Measurements from ENCODE around the gene LCLAT1.

LCLAT1 gene

DNA sequence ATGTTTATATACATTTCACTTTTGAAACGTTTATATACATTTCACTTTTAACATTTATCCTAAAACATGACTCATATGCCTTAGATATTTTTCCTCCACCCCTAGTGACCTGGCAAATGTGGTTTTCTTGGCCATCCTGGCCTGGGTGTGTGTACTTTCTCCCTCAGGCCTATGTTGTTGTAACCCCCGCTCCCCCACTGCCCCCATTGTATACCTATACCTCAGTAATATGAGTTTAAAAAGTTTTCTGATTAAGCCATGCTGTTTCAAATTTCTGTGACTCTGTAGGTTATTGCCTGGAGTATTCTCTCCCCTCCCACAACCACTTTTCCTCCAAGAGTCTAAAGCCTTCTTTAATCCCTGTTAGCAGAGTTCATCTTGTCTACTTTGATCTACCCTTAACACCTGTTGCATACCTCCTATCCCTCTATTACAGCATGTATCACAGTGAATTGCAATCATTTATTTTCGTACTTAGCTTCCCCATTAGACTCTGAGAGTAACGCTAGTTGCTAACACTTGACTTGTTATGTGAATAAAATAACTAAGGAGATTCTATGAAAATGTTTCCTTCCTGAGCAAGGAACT, 67.9 kb downstream of the LCLAT1 start:
- DNase-seq (ENCODE audit: low read depth), result no peak

DNA sequence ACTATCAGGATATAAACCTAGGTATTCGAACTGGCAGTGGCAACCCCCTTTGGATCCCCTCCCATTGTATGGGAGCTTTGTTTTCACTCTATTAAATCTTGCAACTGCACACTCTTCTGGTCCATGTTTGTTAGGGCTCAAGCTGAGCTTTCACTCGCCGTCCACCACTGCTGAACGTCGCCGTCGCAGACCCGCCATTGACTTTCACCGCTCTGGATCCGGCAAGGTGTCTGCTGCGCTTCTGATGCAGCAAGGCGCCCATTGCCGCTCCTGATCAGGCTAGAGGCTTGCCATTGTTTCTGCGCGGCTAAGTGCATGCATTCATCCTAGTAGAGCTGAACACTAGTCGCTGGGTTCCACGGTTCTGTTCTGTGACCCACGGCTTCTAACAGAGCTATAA, 69.1 kb downstream of the LCLAT1 start:
- no peak for DNase-seq (ENCODE audit: low read depth)

DNA sequence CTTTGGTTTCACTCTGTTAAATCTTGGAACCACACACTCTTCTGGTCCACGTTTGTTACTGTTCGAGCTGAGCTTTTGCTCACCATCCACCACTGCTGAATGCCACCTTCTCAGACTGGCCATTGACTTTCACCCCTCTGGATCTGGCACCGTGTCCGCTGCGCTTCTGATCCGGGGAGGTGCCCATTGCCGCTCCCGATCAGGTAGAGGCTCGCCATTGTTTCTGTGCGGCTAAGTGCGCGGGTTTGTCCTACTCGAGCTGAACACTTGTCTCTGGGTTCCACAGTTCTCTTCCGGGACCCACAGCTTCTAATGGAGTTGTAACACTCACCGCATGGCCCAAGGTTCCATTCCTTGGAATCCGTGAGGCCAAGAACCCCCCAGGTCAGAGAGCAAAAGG, 72.8 kb downstream of the LCLAT1 start:
- DNase-seq (ENCODE audit: low read depth), result no peak

DNA sequence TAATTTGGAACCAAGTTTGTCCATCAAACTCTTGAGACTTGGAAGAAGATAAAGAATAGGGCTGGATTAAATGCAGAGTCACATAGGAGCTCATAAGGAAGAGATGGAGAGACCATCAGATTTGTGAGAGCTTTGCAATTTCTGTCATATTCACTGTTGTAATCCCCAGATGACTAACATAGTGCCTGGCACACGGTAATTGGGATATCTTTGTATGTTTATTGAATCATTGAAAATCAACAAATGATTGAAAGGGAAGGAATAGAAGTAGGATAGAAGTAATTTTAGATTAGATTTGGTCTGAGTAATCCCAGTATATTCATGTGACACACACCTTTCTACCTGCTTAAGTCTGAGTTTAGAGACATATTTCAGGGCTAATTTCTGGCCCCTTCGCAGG, 75.4 kb downstream of the LCLAT1 start:
- no peak for DNase-seq (ENCODE audit: low read depth)

DNA sequence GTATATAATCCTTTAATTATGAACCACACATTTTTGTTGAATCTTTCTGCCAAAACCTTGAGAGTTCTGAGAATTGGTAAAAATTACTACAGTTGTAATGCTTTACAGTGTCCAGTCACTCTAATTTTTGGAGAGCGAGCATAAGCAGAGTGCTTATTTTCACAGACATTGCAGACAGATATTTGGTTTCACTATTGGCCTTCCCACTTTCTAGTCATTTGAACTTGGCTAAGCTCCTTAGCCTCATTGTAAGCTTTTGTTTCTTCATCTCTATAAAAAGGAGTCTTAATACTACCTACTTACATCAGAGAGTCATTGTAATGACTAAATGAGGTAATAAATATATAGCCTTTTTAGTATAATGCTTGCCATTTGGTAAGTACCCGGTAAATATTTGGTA, 80.4 kb downstream of the LCLAT1 start:
- DNase-seq (ENCODE audit: low read depth), result no peak

DNA sequence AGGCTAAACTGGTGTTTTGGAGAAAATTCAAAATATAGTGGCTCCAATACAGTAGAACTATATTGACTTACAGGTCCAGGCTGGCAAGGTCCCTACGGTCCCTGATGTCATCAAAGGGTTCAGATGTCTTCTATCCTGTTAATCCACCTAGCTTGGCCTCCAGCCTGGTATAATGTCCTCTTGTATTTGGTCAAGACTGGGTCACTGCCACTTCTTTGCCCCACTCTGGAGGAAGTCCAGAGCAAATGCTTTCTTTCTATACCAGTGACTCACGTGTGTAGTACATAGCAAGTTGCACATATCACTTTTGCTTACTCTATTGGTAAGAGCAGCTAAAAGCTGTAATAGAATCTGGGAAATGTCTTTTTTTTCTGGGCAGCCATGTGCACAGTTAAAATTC, 80.8 kb downstream of the LCLAT1 start:
- no peak for DNase-seq (ENCODE audit: low read depth)

DNA sequence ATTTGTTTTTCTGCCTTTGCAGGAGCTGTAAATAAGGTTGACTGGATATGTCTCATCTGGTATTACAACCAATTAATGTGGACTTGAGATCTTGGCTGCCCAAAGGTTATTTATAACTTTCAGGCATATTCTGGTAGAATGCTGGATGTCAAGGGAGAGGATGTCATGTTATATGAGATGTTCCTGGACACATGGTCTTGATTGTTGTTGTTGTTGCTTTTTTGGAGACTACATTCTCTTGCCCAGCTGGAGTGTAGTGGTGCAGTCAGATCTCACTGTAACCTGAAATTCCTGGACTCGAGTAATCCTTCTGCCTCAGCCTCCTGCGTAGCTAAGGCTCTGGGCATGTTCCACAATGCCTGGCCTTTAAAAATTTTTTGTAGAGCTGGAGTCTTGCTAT, 83.3 kb downstream of the LCLAT1 start:
- DNase-seq (ENCODE audit: low read depth), result no peak

DNA sequence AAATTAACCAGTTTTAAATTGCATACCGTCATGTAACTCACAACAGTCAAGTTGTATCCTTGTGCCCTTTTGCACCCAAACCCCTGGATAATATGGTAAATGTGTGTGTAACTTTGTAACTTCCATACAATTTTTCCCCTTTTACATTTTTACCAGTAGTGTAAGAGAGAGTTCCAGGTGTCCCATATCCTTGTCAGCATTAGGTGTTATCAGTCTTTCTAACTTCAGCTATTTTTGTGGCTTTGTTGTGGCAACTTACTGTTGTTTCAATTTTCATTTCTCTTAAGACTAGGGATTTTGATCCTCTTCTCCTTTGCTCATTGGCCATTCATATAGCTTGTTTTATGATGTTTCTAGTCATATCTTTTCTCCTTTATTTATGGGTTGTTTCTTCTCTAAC, 94.6 kb downstream of the LCLAT1 start:
- no peak for DNase-seq (ENCODE audit: low read depth)

DNA sequence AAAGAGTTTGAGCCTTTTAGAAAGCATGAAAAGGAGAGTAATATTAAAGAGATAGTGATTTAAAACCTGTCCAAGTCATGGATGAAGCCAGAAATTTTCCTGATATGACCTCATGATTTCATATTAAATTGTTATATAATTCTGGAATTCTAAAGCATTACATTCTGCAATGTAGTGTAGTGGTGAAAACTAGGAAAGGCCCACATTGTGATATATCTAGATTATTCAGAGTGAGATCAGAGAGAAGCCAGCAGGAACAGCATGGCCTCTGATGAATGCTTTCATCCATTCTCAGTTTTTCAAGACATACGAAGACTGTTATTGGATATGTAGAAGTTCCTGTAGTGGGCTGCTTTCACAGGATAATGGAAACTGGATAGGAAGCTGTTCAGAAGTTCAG, 98.8 kb downstream of the LCLAT1 start:
- DNase-seq (ENCODE audit: low read depth), result no peak

DNA sequence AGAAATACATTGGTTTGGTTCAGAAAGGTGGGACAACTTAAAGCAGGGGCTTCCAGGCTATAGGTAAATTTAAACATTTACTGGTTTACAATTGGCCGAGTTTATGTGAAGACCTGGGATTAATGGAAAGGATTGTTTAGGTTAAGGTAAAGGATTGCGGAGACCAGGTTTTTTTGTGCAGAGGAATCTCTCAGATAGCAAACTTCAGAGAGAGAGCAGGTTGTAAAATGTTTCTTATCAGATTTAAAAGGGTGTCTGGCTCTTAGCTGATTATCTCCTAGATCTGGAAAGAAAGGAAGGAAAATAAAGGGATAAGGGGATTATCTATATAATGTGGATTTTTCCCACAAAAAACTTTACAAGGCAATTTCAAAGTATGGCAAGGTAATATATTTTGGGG, 101.3 kb downstream of the LCLAT1 start:
- DNase-seq (ENCODE audit: low read depth), result no peak

DNA sequence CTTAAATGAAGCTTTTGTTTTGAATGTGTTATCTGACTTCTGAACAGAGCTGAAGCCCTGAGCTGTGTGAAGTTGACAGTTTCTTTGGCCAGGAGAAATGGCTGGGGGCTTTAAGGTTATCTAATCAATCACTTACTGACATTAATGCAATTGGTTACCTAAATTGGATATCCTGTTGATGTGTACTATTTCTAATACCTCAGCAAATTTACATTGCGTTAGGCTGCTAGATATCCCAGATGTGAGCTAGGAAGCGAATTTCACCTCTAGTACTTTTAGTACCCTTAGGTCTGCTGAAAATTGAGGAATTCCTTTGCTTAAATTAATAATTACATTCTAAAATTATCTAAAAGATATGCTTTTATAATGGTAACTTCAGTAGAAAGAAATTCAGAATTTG, 102.0 kb downstream of the LCLAT1 start:
- no peak for DNase-seq (ENCODE audit: low read depth)

DNA sequence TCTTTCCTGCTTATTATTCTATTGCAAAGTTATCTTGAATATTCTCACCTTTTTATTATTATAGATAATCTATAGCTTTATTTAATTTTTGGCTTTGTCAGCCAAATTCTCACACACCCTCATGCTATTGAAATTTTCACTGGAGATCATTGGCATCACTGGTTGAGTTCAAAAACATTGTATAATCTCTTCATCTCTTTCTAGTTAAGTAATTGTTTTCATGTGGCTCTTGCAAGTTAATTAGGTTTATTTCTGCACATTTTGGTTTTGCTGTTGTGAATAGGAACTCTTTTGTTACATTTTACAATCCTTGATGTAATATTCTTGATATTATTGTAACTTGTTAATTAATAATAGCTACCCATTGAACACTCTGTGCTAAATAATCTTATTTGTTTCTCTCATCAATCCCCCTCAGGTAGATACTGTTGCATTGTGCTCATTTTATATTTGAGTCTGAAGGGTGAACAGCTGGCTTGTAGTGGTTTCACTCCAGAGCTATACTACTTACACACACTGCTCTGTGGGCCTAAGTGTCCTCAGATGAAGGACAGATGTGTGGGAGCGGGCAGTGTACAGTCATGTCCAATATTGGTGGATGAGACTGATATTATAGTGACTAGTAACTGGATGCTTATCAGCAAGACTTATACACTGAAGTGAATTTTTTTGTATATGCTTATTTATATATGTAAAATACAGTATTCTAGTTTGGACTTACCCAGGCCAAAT, 112.7 kb downstream of the LCLAT1 start:
- no peak for DNase-seq (ENCODE audit: low read depth)

DNA sequence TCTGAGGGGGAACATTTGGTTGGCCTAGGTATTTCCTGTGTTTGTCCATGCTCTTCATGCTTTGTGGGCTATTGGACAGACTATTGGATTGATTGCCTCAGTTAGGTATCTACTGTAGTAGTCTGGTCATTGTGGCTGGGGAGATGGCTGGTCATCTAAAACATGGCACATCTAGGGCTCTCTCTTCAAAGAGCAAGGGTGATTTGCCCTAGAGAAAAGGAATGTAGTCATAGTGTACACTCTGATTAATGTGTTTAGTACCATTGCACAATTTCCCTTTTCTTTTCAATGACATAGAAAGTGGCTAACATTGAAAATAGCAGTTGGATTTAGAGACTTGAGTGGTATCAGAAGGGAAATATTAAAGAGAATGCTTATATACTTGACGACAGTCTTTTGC, 114.3 kb downstream of the LCLAT1 start:
- no peak for DNase-seq (ENCODE audit: low read depth)

DNA sequence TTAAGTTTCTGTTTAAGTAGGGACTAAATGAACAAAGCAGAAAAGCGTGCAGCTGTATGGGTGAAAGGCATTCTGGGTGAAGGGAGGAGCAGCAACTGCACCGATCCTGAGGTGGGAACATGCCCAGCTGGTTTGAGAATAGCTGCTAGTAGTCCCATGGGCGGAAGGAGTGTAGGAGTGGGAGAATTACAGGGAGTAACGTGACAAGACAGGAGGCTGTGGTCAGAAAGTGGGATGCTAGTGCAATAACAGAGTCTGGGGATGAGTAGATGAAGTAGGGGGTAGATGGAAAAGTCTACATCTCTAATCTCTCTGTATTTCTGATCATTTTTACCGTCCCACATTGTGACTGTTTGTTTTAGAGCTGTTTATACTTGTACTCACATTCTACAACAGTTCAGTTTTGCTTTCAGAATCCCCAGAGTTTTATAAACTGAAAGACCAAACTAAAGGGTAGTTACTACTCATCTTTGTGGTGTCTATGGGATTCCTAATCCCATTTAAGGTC, 118.9 kb downstream of the LCLAT1 start:
- no peak for DNase-seq (ENCODE audit: low read depth)

DNA sequence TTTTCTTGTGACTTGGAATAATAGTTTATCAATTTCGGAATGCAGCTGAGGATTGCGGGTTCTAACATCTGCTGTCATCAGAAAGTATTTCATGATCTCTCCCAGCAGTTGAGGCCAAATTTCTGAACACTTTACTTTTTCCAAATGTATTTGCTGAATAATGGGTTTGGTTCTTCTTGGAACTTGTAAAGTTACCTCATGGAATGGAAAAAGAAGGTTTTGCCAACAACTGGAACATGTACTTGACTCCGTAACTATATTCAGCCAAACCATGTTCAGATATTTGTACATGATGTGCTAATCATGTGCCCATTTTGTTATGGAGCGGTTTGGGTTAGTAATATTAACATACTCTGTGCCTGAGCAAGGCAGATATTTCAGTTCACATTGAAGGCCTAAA, 119.6 kb downstream of the LCLAT1 start:
- DNase-seq (ENCODE audit: low read depth), result no peak

DNA sequence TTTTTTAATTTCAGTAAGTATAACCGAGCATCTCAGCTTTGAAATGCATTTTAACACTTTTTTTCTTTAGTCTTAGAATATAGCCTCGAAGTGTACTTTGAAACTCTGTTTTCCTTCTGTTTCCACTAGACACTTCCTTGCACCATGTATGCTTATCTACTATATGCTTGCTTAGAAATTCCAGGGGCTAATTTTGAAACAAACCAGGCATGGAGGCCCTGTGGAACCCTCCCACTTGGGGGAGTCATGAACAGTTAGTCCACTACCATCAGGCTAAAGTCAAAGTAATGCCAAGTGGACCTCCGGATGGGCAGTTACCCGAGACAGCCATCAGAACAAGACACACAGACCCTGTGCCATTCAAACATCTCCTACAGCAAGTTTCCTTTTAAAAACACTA, 120.3 kb downstream of the LCLAT1 start:
- no peak for DNase-seq (ENCODE audit: low read depth)

DNA sequence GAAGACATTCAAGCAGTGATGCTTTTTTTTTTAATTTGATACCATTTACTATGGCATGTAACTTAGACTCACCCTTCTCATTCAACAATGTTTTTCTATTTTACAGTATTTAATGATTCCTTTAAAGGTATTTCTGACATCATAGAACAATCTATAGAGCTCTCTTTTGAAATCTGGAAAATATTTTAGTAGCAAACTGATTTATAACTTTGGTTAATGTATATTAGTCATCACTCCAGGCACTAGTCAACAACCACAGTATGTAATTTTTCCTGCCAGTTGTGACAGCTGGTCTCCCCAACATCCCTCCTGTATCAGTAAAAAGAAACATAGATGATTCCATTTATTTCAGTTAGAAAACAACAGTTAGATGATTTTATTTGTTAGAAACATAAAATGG, 122.9 kb downstream of the LCLAT1 start:
- DNase-seq (ENCODE audit: low read depth), result no peak

DNA sequence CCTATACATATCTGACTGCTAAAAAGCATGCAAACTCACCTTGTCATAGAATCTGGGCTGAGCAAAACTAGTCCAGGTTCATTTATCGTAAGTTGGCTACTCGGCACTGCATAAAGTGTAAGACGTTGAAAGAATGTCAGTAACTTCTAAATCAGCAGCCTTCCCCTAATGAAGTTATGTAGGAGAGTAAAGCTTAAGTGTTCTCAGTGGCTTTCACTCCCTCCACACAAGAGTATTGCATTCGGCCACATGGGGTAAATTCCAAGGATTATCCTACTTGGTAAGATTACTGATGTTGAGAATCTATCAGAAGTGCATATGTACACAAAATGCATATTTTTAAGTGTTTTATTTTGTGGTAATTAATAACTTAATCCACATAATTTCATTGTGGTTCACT, 130.1 kb downstream of the LCLAT1 start:
- DNase-seq (ENCODE audit: low read depth), result no peak

DNA sequence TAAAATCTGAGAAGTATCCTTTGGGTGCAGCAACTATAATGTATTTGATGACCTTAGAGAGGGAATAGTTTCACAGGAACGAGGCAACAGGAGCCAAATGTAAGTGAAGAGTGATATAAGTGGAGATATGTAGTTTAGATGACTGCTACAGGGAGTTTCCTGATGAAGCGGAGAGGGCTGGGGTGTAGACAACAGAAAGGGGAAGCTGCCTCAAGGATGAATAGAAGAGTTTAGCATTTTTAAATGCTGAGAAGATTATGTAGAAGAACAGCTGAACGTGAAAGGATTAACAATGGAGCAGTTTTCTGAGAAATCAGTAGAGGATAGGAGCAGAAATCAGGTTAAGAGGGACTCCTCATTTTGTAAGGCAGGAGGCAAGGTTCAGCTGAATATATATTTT, 133.3 kb downstream of the LCLAT1 start:
- no peak for DNase-seq (ENCODE audit: low read depth)

DNA sequence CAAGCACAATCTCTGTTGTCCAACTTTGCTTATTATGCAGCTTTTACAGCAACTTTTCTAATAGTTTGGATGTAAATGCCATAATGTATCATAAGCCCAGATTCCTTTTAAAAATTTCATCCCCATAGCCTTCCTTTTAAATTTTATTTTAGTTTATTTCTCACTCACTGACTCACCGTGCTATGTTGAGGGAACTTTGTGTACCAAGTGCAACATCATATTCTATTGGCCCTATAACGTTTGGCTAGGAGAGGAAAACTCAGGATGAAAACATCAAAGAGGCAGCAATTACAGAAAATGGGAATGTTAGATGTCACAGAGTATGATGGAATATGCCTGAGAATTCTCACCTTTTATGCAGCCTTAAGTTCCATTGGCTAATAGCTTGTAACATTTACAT, 135.5 kb downstream of the LCLAT1 start:
- DNase-seq (ENCODE audit: low read depth), result no peak

DNA sequence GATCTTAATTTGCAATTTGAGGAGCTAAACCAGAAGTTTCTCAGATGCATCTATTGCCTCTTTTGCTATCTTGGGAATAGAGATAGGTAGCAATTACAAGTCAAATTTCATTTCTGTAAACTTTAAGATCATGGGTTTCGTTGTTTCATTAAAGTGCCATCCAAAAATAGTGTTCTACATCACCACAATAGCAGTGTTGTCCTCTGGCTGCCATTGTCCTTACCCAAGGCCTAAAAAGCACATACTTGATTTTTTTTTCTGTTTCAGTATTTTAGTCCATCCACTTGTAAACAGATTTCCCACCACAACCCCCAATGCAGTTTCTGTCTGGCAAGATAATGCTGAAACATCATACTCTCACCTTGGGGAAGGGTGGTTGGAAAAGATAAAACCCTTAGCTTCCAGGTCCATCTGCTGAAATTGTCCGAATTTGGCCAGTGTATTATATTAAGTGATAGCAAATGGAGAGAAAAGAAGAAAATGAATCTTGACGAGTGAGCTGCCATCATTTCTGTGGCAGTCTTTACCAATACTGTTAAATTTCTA, 136.2 kb downstream of the LCLAT1 start:
- no peak for DNase-seq (ENCODE audit: low read depth)

DNA sequence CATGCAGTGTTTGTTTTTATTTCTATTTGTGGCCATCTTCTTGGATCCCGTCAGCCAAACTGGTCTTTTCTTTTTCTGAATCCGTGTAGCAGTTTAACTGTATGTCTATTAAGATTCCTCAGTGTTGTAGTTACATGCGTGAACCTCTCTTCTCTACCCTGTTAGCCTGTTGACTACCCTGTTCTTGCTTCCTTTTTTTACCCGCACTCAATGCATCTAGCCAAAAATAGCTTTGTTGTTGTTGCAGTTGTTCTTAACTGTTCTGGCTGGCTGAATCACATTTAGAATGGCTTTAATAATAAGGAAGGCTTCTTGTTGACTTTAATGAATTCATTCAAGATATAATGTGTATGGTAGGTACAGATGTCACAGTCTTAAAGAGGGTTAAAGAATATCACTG, 137.1 kb downstream of the LCLAT1 start:
- no peak for DNase-seq (ENCODE audit: low read depth)

DNA sequence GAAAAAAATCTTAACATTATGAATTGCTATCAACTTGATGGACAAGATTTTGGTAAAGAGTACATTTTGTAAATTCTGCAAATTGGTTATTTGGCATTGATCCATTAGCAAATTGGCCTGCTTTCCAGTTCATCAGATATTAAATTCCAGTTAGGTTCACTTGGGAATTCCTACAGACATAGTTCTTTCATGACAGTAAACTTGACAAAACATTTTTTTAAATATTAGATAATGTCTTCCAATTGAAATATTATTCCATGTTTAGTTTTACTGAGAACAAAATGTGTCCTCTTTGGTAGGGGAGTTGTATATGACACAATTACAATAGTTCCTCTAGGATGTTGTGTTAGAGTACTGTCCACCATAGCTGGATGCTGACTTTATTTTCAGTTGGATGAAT, 141.9 kb downstream of the LCLAT1 start:
- no peak for DNase-seq (ENCODE audit: low read depth)

DNA sequence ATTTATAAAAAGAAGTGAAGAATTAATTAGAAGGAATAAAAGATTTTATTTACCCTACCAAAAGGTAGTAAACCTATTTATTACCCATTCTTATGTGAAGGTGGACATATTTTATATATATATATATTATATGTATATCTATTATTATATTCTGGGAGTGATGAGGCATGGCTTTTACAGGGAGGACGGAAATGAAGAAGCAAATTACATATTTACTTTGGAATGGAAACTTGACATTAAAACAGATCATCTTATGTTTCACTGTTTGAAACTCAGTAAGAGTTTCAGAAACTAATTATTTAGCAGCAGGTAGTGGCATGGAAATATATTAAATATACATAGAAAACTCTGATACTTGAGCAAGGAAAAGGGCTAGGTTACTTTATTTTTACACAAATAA, 143.4 kb downstream of the LCLAT1 start:
- DNase-seq (ENCODE audit: low read depth), result no peak

Measured in stimulated activated CD4-positive, alpha-beta T cell treated with anti-CD3 and anti-CD28 coated beads, Interleukin-2, amount 100 ng/mL, for 4 hours (primary cell).